HG03135 (cell line): ENCODE results near the gene KIAA1217.

ENCODE experiments used
- ATAC-seq: cut with Tn5 transposase; IDR thresholded peaks from one replicate; pipeline ENCODE4 v1.9.1; 2021; ENCODE audit warnings: mild to moderate bottlenecking, moderate library complexity; ENCODE audit not compliant: unreplicated experiment

KIAA1217 gene

DNA sequence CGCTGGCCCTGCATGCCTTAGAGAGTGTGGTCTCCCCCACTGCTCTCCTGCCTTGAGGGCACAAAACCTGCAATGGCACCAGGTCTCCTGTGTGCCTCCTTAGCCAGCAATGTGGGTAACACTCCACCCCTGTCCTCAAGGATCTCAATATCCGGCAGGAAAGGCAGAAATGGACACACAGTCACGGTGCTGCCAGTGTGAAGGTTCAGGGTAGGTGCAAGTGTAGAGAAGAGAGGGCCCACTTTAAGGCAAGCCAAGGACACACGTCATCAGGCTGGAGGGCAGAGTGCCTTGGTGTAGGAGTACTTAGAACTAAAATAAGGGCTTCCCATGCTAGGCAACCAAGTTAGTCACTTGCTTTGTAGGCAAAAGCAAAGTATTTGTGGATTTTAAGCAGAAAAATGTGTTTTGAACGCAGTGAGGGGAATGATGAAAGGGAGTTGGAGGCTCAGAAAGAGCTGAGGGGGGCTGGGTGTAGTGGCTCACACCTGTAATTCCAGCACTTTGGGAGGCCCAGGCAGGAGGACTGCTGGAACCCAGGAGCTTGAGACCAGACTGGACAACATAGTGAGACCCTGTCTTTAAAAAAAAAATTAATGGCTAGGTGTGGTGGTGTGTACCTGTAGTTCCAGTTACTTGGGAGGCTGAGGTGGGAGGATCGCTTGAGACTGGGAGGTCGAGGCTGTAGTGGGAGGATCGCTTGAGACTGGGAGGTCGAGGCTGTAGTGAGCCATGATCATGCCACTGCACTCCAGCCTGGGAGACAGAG is 361.9 kb downstream of the KIAA1217 start:
- no peak for ATAC-seq

DNA sequence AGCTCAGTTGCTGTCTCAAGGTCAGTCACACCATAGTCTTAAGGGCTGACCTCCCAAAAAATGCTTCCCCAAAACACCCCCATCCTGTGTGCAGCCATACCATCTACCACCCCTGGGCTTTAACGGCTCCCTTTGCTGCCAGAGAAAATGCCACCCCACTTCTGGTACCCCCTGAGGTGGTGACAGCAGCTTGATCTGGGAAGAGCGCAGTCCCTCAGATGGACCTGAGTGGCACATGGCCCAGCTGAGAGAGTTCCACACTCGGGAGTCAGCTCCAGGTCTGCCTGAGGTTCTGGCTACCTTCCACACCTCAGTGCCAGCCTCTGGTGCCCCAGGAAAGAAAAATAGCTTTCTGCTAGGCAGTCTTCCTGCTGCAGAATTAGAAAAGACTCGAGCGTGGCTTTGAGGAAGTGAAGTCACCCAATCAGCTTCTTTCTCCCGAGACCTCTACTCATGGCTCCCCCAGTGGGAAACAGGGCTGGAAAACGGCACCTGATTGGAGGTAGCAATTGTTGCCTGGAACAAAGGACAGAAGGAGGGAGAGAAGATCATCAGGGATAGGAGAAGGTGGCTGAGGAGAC is 363.0 kb downstream of the KIAA1217 start:
- no peak for ATAC-seq

DNA sequence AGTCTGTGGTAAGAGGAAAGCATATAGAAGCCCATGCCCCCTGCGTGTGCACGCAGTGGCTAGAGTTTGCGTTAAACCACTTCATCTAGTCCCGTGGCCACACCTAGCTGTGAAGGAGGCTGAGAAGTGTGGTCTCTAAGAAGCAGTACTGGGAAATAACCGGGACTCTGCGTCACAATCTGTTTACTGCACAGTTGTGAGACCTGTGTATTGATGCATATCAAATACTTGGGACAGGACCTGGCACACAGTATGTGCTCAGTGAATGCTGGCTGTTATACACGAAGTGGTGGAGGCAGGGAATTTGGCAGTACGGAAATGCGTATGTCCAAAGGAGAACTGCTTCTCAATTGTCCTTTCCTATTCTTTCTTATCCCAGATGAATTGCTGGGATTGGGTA is 365.2 kb downstream of the KIAA1217 start:
- no peak for ATAC-seq

DNA sequence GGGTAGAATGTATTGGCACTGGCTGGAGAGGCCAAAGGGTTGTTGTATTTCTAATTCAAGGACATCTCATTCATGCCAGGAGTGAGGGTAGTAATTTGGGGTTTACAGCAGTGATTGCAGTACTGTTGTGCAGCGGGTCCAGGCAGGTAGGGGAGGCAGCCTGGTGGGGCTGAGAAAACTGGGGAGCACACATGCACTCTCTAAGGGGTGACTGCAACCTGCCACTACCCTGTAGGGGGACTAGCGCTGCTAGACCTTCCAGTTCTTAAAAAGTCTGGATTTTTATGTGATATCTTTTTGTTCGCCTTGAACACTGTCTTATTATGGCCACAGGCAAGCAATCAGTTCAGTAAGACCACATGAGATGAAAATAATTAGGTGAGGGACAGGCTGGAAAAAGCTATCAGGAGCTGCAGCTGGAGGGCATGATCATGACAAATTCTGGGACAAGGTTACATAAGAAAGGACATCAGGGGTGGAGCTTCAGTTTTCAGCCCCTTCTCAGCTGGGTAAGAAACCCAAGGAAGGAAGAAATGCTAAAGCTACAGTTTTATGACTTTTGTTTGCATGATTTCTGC is 365.7 kb downstream of the KIAA1217 start:
- ATAC-seq, result no peak

DNA sequence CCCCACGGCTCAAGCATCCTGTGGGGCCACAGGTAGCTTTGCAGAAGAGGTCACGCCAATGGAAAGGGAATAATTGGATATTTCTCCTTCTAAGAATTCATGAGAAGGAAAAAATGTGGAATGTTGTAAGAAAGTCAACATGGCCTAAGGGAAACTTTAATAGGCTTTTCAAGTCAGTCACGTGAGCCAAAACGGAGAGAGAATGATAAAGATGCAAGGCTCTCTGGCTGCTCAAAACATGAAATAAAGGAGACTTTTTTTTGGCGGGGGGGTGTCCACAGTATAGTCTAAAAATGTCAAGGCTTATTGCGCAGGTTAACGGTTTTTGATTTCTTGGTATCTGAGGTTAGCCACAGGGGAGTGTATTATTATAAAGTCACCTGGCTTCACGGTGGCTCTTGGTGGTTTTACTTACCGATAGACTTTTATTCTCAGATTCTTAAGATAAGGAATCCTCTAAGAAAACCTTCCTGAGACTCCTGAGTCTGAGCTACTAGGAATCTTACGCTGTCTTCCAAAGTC is 366.6 kb downstream of the KIAA1217 start:
- no peak for ATAC-seq

DNA sequence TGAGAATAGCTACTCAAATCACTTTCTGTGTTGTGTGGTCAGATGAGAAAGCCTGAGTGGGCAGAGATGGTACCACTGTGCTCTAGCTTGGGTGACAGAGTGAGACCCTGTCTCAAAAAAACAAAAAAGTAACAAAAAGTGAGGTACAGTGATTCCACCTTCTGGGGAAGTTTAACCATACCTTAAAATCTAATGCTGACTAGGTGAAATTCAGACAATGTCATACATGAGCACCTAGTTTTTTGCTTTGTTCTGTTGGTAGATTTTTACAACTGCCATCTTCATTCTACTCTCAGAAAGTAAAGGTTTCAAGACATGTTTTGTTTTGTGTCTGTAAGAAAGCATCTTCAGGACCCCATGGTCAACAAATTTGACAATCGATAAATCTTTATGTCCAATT is 370.5 kb downstream of the KIAA1217 start:
- no peak for ATAC-seq

DNA sequence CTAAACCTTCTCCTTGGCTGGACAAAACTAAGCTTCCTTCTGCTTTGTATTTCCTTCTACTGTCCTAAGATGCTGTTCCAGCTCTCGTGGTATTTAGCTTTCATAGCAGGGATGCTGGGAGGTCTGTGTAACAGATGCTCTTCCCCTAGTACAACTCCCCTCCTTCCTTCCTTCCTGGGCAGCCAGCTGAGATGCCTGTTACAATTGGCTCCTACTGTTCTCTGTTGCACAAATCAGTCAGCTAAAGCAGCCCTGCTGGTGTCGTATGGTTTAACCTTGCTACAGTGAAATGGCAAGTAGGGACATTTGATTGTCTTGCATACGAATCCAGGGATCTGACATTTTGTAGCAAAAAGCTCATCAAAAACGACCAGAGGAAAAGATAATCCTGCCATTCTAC is 371.0 kb downstream of the KIAA1217 start:
- ATAC-seq, result no peak

DNA sequence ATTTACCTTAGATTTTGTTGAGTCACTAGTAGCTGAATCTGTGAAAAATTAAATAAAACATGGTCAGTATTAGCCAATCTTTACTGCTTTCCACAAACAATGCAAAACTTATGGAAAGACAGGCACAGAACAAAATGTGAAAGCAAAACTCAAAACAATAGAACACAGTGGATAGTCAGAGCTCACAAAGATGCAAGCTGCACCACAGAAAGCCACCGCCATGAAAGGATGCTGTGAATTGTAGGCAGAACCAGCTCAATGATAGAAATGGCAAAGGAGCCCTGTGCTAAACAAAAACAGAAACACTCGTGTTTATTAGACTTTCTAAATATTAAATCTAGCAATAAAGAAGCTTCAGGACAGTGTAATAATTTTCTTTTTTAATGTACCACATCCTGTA is 380.3 kb downstream of the KIAA1217 start:
- ATAC-seq, result no peak

DNA sequence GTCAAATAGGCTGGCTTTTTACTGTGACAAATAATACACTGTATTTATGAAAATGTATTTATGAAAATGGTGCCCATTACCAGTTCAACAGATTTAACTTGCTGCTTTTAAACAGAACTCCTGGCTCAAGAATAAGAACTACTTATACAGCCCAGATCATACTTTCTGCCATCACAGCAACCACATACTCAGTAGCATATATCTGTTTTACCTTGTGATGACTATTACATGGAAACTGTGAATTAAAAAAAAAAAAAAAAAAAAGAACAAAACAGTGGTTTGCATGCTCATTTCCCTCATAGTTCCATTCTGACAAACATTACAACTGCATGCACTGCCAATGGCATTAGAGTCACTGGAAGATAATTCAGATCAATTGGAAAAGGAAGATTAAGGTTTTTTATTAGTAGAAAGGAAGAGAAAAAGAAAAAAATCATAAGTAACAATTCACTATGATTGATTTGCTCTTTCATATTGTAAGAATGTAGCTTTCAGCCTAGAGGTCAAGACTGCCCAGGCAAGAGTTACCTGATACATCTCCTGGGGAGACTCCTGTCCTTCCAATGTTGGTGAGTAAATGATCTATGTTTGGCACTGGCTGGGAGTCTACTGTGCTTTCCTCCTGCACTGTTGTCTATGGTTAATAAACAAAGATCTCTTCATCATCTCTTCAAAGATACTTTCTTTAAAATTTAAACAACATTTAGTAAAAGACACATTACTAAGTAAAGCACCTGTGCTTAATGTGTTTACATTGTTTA is 381.9 kb downstream of the KIAA1217 start:
- no peak for ATAC-seq

DNA sequence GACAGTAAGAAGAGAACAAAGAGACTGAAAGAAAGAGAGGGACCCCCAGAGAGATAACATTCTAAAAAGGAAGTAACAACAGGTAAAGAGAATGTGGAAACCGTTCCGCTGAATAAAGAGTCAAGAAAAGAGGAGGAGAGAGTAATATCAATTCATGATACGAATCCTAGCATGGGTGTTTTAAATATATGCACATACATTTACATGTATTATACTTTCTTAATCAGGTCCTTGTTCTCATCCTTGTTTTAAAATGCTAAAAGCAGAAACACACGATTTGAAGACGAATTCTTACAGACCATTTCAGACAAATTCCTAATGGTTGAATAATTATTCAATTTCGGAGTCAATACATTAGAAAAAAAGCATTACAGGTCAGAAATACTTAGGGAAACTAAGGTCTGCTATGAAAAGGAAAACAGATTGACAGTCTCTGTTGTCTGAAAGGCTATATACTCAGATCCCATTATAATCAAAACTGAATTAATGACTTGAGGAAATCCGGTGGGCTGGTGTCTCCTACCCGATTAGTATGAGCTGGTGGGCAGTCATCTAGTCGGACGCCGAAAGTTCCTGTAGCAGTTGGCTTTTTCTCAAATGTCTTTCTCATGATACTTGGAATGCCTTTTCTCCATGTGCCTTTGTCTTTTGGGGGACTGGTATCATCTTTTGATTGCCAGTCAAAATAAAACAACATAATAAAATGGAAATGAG is 387.4 kb downstream of the KIAA1217 start:
- no peak for ATAC-seq

DNA sequence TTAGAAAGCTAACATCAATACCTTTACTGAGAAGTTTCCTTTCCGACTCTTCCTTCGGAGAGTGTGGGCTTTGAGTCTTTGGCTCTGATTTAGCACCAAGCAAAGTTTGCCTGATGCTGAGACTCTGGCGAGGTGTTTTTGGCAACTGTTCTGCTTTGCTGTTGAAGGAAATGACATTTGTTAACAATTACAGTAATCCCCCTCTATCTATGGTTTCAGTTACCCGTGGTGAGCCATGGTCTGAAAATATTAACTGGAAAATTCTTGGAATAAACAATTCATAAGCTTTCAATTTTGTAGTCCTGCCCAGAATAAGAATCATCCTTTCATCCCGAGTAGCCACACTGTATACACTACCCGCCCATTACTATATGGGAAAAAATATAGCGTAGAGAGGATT is 388.5 kb downstream of the KIAA1217 start:
- no peak for ATAC-seq
